Measurements from ENCODE around the gene RPS10.

The RPS10 gene

DNA sequence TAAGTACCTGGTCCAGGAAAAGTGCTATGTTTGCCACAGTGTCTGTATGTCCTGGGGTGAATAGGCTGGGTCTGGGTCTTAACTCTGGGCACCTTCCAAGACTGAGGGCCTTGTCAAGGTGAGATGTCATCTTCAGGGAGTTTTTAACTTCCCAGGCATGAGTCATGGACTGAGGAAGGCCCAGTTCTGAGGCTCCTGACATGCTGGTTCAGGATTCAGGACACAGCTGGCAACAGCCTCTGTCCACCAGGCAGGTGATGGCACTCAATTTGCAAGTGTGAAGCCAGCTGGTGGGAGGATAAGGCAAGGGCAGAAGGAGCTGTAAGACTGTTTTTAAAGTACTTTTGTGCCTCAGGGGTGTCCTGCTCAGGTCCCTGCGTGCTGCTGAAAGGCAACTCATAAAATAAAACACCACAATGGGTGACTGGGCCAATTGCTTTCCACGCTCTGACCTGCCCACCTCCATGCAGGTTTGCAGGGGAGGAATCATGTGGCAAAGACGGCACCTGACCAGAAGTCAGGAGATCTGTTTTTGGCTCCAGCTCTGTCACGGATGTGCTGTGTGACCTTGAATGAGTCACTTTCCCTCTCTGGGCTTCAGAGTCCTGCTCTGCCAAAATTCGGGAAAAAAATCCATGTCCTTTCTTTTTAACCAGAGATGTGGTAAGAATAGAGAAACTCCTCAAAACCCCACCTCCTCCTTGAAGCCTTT is 35.1 kb upstream of the RPS10 start:
- no peak overlapping the region for H2AFZ ChIP-seq (ENCODE audit: low read depth, low read length)
- H3K27ac ChIP-seq (ENCODE audit: low read length) = no peak overlapping the region
- H3K4me3 ChIP-seq (ENCODE audit: low read depth in 1 of 2, low read length in 2 of 2) = no peak overlapping the region
- 0 out of 2 replicates have a peak, but pooled peaks cover under 1% of the 10 kb centered on the region for H3K4me1 ChIP-seq (ENCODE audit: insufficient read depth, low read length)
- ATAC-seq (ENCODE audit: insufficient read depth, low read depth) (no peak), DNase-seq (no peak)
- H3K4me2 ChIP-seq (ENCODE audit: insufficient read depth, low read length) = no peak overlapping the region
- H3K36me3 ChIP-seq (ENCODE audit: insufficient read depth, low read length) = no peaks in the 10 kb centered on the region
- no peak overlapping the region for H3K9ac ChIP-seq (ENCODE audit: low read depth, low read length)
- no peaks in the 10 kb centered on the region for H3K9me3 ChIP-seq (ENCODE audit: insufficient read depth, low read length, severe bottlenecking)
- H3K79me2 ChIP-seq (ENCODE audit: insufficient read depth, low read length) = no peaks in the 10 kb centered on the region
- TF ChIP-seq, protein P1, sequence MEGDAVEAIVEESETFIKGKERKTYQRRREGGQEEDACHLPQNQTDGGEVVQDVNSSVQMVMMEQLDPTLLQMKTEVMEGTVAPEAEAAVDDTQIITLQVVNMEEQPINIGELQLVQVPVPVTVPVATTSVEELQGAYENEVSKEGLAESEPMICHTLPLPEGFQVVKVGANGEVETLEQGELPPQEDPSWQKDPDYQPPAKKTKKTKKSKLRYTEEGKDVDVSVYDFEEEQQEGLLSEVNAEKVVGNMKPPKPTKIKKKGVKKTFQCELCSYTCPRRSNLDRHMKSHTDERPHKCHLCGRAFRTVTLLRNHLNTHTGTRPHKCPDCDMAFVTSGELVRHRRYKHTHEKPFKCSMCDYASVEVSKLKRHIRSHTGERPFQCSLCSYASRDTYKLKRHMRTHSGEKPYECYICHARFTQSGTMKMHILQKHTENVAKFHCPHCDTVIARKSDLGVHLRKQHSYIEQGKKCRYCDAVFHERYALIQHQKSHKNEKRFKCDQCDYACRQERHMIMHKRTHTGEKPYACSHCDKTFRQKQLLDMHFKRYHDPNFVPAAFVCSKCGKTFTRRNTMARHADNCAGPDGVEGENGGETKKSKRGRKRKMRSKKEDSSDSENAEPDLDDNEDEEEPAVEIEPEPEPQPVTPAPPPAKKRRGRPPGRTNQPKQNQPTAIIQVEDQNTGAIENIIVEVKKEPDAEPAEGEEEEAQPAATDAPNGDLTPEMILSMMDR (IDR thresholded peaks at IDR 0.05; ENCODE audit: borderline replicate concordance, extremely low read depth, low read length, poor library complexity, severe bottlenecking) = no peak
- no peak for TF ChIP-seq EZH2 (IDR thresholded peaks at IDR 0.05; ENCODE audit: borderline replicate concordance, low read depth, low read length, severe bottlenecking)
- H3K27me3 ChIP-seq (ENCODE audit: insufficient read depth, low read length, poor library complexity) = peaks cover 12% of the 10 kb centered on the region
- peaks cover 3% of the 10 kb centered on the region; the same call in 1 of the 2 replicates for H4K20me1 ChIP-seq (ENCODE audit: insufficient read depth, low read length)

- DNase-seq = peak; percentile 21
- TF ChIP-seq EZH2 (IDR thresholded peaks at IDR 0.05; ENCODE audit: borderline replicate concordance, low read depth, low read length, severe bottlenecking) = no peak
- TF ChIP-seq, protein P1 (IDR thresholded peaks at IDR 0.05; ENCODE audit: borderline replicate concordance, extremely low read depth, low read length, poor library complexity, severe bottlenecking) = peak; percentile 72
- Histone ChIP-seq H3K27ac (ENCODE audit: low read length) (no peak overlapping the region), H3K4me3 (ENCODE audit: low read depth in 1 of 2, low read length in 2 of 2) (no peak overlapping the region), H3K27me3 (ENCODE audit: insufficient read depth, low read length, poor library complexity) (peaks cover 5% of the 10 kb centered on the region), H4K20me1 (ENCODE audit: insufficient read depth, low read length) (peaks cover 3% of the 10 kb centered on the region; the same call in 1 of the 2 replicates), H3K9me3 (ENCODE audit: insufficient read depth, low read length, severe bottlenecking) (no peaks in the 10 kb centered on the region), H3K36me3 (ENCODE audit: insufficient read depth, low read length) (no peaks in the 10 kb centered on the region), H3K79me2 (ENCODE audit: insufficient read depth, low read length) (no peaks in the 10 kb centered on the region), H3K4me1 (ENCODE audit: insufficient read depth, low read length) (no peaks in the 10 kb centered on the region), H3K9ac (ENCODE audit: low read depth, low read length) (no peak overlapping the region), H2AFZ (ENCODE audit: low read depth, low read length) (no peak overlapping the region), H3K4me2 (ENCODE audit: insufficient read depth, low read length) (no peak overlapping the region)
- ATAC-seq (ENCODE audit: insufficient read depth, low read depth) = no peak
Observed at GRCh38 chr6:34459899-34460593, 34.2 kb upstream of the RPS10 start.

DNA sequence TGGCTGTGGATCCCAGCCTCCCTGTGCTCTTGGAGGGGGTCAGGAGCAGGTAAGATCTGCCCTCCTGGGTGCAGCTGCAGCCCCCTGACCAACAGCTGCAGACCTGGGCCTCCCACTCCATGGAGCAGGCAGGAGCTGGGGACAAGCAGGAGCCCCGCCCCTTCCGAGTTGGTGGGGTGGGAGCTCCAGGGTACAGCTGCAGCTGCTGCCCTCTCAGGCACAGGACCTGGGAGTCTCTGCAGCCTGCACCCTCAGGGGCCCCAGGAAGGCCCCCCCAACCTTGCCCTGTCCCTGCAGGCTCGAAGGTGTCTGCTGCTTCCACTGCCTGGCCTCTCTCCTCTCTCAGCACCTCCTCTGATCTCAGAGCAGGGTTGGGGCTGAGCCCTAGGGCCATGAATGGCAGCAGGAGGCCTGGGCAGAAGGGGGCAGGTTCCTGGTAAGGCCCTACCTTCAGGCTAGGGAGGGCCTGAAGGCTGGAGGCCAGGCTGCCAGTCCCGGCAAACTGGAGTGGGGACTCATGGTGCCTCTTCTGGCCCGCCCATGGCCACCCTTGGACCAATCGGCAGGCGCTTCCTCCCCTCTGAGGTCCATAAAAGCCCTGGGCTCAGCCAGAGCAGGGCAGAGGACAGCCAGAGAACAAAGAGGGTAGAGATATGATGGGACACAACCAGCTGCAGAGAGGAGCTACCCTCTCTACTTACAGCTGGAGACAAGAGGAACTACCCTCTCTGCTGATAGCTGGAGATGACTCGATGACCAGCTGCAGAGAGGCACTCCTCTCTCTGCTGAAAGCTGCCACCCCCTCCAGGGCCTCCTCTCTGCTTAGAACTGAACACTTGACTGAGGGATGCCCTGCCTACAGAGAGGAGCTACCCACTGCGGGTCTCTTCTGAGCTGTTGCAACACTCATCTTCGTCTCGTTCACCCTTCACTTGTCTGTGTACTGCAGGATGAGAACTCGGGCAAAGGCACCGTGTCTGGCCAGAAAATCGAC is 32.2 kb upstream of the RPS10 start:
- DNase-seq (no peak), ATAC-seq (ENCODE audit: insufficient read depth, low read depth) (no peak)
- TF ChIP-seq EZH2 (IDR thresholded peaks at IDR 0.05; ENCODE audit: borderline replicate concordance, low read depth, low read length, severe bottlenecking) = no peak
- TF ChIP-seq, protein P1 (IDR thresholded peaks at IDR 0.05; ENCODE audit: borderline replicate concordance, extremely low read depth, low read length, poor library complexity, severe bottlenecking) = no peak
- Histone ChIP-seq H3K4me1 (ENCODE audit: insufficient read depth, low read length) (no peaks in the 10 kb centered on the region), H4K20me1 (ENCODE audit: insufficient read depth, low read length) (peaks cover 3% of the 10 kb centered on the region; the same call in 1 of the 2 replicates), H3K4me3 (ENCODE audit: low read depth in 1 of 2, low read length in 2 of 2) (no peak overlapping the region), H3K9ac (ENCODE audit: low read depth, low read length) (no peak overlapping the region), H3K36me3 (ENCODE audit: insufficient read depth, low read length) (no peaks in the 10 kb centered on the region), H3K4me2 (ENCODE audit: insufficient read depth, low read length) (no peak overlapping the region), H3K79me2 (ENCODE audit: insufficient read depth, low read length) (no peaks in the 10 kb centered on the region), H3K27ac (ENCODE audit: low read length) (no peak overlapping the region), H3K27me3 (ENCODE audit: insufficient read depth, low read length, poor library complexity) (peaks cover 5% of the 10 kb centered on the region), H3K9me3 (ENCODE audit: insufficient read depth, low read length, severe bottlenecking) (no peaks in the 10 kb centered on the region), H2AFZ (ENCODE audit: low read depth, low read length) (no peak overlapping the region)
